ENCODE measurements around the gene PASK. TPM values are rescaled to one million over a fixed set of nuclear protein-coding genes. Genes with fewer than 3 reads are reported as not detected.

The PASK gene
- polyA plus RNA-seq, 1 donor from 2014 or later, result 26.0 TPM

DNA sequence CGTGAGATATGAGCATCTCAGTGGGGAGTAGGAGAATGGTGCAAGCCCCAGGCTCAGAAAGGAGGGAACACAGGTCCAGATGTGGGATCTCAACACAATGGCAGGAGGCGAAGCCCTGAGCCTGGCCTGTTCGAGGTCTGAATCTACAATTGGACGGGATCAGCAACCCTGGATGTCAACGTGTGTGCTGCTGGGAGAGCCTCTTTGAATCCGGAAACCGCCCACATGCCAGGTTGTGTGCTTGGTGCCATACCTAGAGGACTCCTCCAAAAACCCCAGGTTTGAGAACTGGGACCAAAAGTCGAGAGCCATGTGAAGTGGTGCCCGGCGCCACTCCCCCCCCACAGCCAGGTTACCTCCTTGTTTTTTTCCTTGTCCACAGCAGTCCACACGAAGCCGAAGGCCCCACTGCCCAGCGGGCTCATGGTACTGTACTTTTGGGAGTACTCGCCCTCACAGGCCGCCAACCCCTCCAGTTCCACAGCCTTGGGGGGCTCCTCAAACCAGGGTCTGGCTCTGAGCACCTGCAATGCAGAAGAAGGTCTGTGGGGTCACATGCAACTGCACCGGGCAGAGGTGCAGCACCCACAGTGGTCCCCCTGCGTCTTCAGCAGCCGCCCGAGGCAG, 26.8 kb downstream of the PASK start (continued):
- TF ChIP-seq, protein P1, sequence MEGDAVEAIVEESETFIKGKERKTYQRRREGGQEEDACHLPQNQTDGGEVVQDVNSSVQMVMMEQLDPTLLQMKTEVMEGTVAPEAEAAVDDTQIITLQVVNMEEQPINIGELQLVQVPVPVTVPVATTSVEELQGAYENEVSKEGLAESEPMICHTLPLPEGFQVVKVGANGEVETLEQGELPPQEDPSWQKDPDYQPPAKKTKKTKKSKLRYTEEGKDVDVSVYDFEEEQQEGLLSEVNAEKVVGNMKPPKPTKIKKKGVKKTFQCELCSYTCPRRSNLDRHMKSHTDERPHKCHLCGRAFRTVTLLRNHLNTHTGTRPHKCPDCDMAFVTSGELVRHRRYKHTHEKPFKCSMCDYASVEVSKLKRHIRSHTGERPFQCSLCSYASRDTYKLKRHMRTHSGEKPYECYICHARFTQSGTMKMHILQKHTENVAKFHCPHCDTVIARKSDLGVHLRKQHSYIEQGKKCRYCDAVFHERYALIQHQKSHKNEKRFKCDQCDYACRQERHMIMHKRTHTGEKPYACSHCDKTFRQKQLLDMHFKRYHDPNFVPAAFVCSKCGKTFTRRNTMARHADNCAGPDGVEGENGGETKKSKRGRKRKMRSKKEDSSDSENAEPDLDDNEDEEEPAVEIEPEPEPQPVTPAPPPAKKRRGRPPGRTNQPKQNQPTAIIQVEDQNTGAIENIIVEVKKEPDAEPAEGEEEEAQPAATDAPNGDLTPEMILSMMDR (IDR thresholded peaks at IDR 0.05; ENCODE audit: poor library complexity, severe bottlenecking), result no peak

DNA sequence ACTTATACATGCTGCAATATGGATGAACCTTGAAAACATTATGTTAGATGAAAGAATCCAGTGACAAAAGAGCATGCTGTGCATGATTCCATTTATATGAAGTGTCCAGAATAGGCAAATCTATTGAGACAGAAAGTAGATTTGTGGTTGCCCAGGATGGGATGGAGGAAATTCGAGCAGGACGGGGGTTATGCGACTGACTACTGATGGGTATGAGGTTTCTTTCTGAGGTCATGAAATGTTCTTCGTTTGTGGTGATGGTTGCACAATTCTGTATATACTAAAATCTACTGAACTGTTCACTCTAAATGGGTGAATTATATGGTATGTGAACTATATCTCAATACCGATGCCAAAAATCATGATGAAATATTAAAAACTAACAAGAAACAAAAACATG, 28.3 kb downstream of the PASK start:
- Histone ChIP-seq H3K9me3 (ENCODE audit: low read length) (no peaks in the 10 kb centered on the region), H3K9me2 (ENCODE audit: insufficient read depth, low read length) (no peaks in the 10 kb centered on the region), H3F3A (ENCODE audit: insufficient read depth, low read length, poor library complexity, severe bottlenecking) (no peaks in the 10 kb centered on the region), H4K20me1 (ENCODE audit: insufficient read depth) (no peaks in the 10 kb centered on the region), H3K27me3 (ENCODE audit: insufficient read depth, low read depth, low read length) (no peaks in the 10 kb centered on the region), H3K9ac (ENCODE audit: low read length) (no peak overlapping the region), H3K36me3 (ENCODE audit: insufficient read depth, low read length) (peaks cover 6% of the 10 kb centered on the region), H3K27ac (ENCODE audit: low read length) (no peak overlapping the region), H3K4me2 (ENCODE audit: low read length) (no peak overlapping the region), H3K79me2 (replicated peaks; ENCODE audit: insufficient read depth, low read length) (no peaks in the 10 kb centered on the region), H3K4me3 (ENCODE audit: low read length) (no peak overlapping the region), H2AFZ (ENCODE audit: low read depth, low read length) (no peak overlapping the region)
- TF ChIP-seq EZH2 (IDR thresholded peaks at IDR 0.05; ENCODE audit: borderline replicate concordance, insufficient read depth, low read length, poor library complexity, severe bottlenecking) (no peak), MXI1 (conservative IDR thresholded peaks at IDR 0.05; ENCODE audit: poor library complexity, severe bottlenecking) (no peak), POLR2AphosphoS5 (IDR thresholded peaks at IDR 0.05) (no peak), SMC3 (conservative IDR thresholded peaks at IDR 0.05; ENCODE audit: poor library complexity) (no peak), RAD21 (conservative IDR thresholded peaks at IDR 0.05) (no peak)

GRCh38 chr2:241120440-241120839, 28.8 kb downstream of the PASK start:
- H3K27me3 ChIP-seq (ENCODE audit: insufficient read depth, low read depth, low read length), result no peaks in the 10 kb centered on the region
- no peak overlapping the region for H3K27ac ChIP-seq (ENCODE audit: low read length)
- H4K20me1 ChIP-seq (ENCODE audit: insufficient read depth), result no peaks in the 10 kb centered on the region
- H3F3A ChIP-seq (ENCODE audit: insufficient read depth, low read length, poor library complexity, severe bottlenecking), result no peaks in the 10 kb centered on the region
- peaks cover 6% of the 10 kb centered on the region for H3K36me3 ChIP-seq (ENCODE audit: insufficient read depth, low read length)
- no peaks in the 10 kb centered on the region for H3K9me3 ChIP-seq (ENCODE audit: low read length)
- H3K9me2 ChIP-seq (ENCODE audit: insufficient read depth, low read length), result no peaks in the 10 kb centered on the region
- no peak overlapping the region for H3K4me3 ChIP-seq (ENCODE audit: low read length)
- TF ChIP-seq SMC3 (conservative IDR thresholded peaks at IDR 0.05; ENCODE audit: poor library complexity), result no peak
- no peak for TF ChIP-seq POLR2AphosphoS5 (IDR thresholded peaks at IDR 0.05)
- no peak for TF ChIP-seq EZH2 (IDR thresholded peaks at IDR 0.05; ENCODE audit: borderline replicate concordance, insufficient read depth, low read length, poor library complexity, severe bottlenecking)
- no peak for TF ChIP-seq TAF1 (IDR thresholded peaks at IDR 0.05; ENCODE audit: low read depth)
- TF ChIP-seq, protein P1 (IDR thresholded peaks at IDR 0.05; ENCODE audit: poor library complexity, severe bottlenecking), result no peak
- TF ChIP-seq EP300 (conservative IDR thresholded peaks at IDR 0.05; ENCODE audit: poor library complexity, severe bottlenecking), result no peak
- TF ChIP-seq RAD21 (conservative IDR thresholded peaks at IDR 0.05), result no peak
- TF ChIP-seq, protein P2, sequence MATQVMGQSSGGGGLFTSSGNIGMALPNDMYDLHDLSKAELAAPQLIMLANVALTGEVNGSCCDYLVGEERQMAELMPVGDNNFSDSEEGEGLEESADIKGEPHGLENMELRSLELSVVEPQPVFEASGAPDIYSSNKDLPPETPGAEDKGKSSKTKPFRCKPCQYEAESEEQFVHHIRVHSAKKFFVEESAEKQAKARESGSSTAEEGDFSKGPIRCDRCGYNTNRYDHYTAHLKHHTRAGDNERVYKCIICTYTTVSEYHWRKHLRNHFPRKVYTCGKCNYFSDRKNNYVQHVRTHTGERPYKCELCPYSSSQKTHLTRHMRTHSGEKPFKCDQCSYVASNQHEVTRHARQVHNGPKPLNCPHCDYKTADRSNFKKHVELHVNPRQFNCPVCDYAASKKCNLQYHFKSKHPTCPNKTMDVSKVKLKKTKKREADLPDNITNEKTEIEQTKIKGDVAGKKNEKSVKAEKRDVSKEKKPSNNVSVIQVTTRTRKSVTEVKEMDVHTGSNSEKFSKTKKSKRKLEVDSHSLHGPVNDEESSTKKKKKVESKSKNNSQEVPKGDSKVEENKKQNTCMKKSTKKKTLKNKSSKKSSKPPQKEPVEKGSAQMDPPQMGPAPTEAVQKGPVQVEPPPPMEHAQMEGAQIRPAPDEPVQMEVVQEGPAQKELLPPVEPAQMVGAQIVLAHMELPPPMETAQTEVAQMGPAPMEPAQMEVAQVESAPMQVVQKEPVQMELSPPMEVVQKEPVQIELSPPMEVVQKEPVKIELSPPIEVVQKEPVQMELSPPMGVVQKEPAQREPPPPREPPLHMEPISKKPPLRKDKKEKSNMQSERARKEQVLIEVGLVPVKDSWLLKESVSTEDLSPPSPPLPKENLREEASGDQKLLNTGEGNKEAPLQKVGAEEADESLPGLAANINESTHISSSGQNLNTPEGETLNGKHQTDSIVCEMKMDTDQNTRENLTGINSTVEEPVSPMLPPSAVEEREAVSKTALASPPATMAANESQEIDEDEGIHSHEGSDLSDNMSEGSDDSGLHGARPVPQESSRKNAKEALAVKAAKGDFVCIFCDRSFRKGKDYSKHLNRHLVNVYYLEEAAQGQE (IDR thresholded peaks at IDR 0.05; ENCODE audit: borderline replicate concordance), result no peak
- no peak for TF ChIP-seq MXI1 (conservative IDR thresholded peaks at IDR 0.05; ENCODE audit: poor library complexity, severe bottlenecking)
- no peak overlapping the region for H2AFZ ChIP-seq (ENCODE audit: low read depth, low read length)
- no peaks in the 10 kb centered on the region for H3K79me2 ChIP-seq (replicated peaks; ENCODE audit: insufficient read depth, low read length)
- no peak overlapping the region for H3K4me2 ChIP-seq (ENCODE audit: low read length)
- no peak overlapping the region for H3K9ac ChIP-seq (ENCODE audit: low read length)
